CD8-positive, alpha-beta memory T cell (primary cell): ENCODE results near the gene DENND4B. TPM values are rescaled to one million over a fixed set of nuclear protein-coding genes. Genes with fewer than 3 reads are reported as not detected.
"Not testable (repeated sequence)": the region's sequence is repeated elsewhere in the genome, so short reads cannot be mapped to it uniquely, and the experiment has no call there.

Source experiments
- CTCF ChIA-PET: fragments of 350-600 bp; sonication (Branson Sonifier 250); formaldehyde crosslinking; loops from one replicate; lab custom pipeline; 2021; ENCODE audit warnings: antibody characterized with exemption; lab: Charles Lee
- POLR2A ChIA-PET: fragments of 350-600 bp; sonication (Branson Sonifier 250); formaldehyde crosslinking; loops from one replicate; lab custom pipeline; 2021; ENCODE audit warnings: antibody characterized with exemption; lab: Charles Lee
- DNase-seq, 5 donors: peaks; one replicate each; pipeline versions ENCODE4 v3.0.0 to v3.0.0-alpha.2; 2020 to 2022; ENCODE audit warnings: mixed read lengths in 1 of 5
- H3K27ac ChIP-seq: one replicate; pipeline ENCODE4 v1.7.0; 2013; ENCODE audit warnings: low read depth, mild to moderate bottlenecking, low read length, moderate library complexity
- H3K27me3 ChIP-seq: 2 replicates; pipeline ENCODE4 v1.7.0; 2013; ENCODE audit warnings: low read length, mild to moderate bottlenecking; ENCODE audit not compliant: insufficient read depth, poor library complexity, severe bottlenecking
- H3K36me3 ChIP-seq: 2 replicates; pipeline ENCODE4 v1.7.0; 2013; ENCODE audit warnings: mild to moderate bottlenecking, low read length, moderate library complexity; ENCODE audit not compliant: insufficient read depth
- H3K4me1 ChIP-seq: 2 replicates; pipeline ENCODE4 v1.7.0; 2013; ENCODE audit warnings: mild to moderate bottlenecking, low read length, moderate library complexity; ENCODE audit not compliant: insufficient read depth
- H3K4me3 ChIP-seq: 2 replicates; pipeline ENCODE4 v1.7.0; 2013; ENCODE audit warnings: mild to moderate bottlenecking, low read length
- H3K9me3 ChIP-seq: 2 replicates; pipeline ENCODE4 v1.7.0; 2013; ENCODE audit warnings: mild to moderate bottlenecking, low read length
- H3K27ac Mint-ChIP-seq, 8 donors: one replicate each; pipeline ENCODE4 v1.8.0; 2020 to 2021; ENCODE audit warnings: mixed read lengths in 8 of 8, mild to moderate bottlenecking in 6 of 8, inconsistent platforms in 3 of 8, moderate library complexity in 3 of 8
- H3K27me3 Mint-ChIP-seq, 2 donors: one replicate each; pipeline ENCODE4 v1.8.0; 2020 to 2021; ENCODE audit warnings: mixed read lengths in 2 of 2, mild to moderate bottlenecking in 1 of 2, moderate library complexity in 1 of 2
- H3K36me3 Mint-ChIP-seq, 3 donors: one replicate each; pipeline ENCODE4 v1.8.0; 2020 to 2021; ENCODE audit warnings: mixed read lengths in 3 of 3, inconsistent platforms in 1 of 3, mild to moderate bottlenecking in 1 of 3
- H3K4me1 Mint-ChIP-seq, 3 donors: one replicate each; pipeline ENCODE4 v1.8.0; 2020 to 2021; ENCODE audit warnings: mixed read lengths in 3 of 3, inconsistent platforms in 1 of 3, mild to moderate bottlenecking in 1 of 3
- H3K4me3 Mint-ChIP-seq, 7 donors: one replicate each; pipeline ENCODE4 v1.8.0; 2020 to 2021; ENCODE audit warnings: mixed read lengths in 7 of 7, mild to moderate bottlenecking in 6 of 7, moderate library complexity in 4 of 7, inconsistent platforms in 2 of 7
- H3K9me3 Mint-ChIP-seq, 5 donors: one replicate each; pipeline ENCODE4 v1.8.0; 2020 to 2022; ENCODE audit warnings: mixed read lengths in 5 of 5, mild to moderate bottlenecking in 3 of 5, moderate library complexity in 2 of 5, inconsistent platforms in 1 of 5
- polyA plus RNA-seq: library from polyadenylated mRNA; unstranded; fragments of 300-500 nt; fragmentation: Illumina TruSeq; gene quantifications from one replicate; pipeline ENCODE4 v1.2.3, GENCODE V29; 2021
- total RNA-seq, 2 experiments: library from RNA; stranded (reverse); gene quantifications; one replicate each; pipeline ENCODE4 v1.2.3, GENCODE V29; 2021

DENND4B gene
- total and polyA plus RNA-seq, 3 experiments from 2014 or later: 27.3 to 102 (median 100) TPM

DNA sequence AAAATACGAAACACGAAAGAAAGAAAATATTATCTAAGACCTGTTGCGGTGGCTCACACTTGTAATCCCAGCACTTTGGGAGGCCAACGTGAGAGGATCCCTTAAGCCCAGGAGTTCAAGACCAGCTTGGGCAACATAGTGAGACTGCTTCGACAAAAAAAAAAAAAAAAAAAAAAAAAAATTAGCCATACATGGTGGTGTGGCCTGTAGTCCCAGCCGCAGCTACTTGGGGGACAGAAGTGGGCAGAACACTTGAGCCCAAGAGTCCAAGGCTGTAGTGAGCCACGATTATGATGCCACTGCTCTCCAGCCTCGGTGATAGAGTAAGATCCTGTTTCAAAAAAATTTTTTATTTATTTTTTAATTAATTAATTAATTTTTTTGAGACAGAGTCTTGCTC is 41.1 kb upstream of the DENND4B start:
- Mint-ChIP-seq H3K4me3 (peak overlapping the region in 1 of 7 donors; percentile 45), H3K27ac (peak overlapping the region in 1 of 8 donors; percentile 89)
- H3K27ac ChIP-seq: no peak overlapping the region

GRCh38 chr1:153985941-153986761 is 39.6 kb upstream of the DENND4B start, which contains the start of gene RAB13:
RAB13 (minus strand) TSS chr1:153986339; CDS start chr1:153986236, 103 bp downstream.
- H3K27ac ChIP-seq: peak within 1 kb of the TSS; percentile 20
- no peaks in the 10 kb centered on the region for H3K9me3 ChIP-seq
- H3K36me3 ChIP-seq: peaks cover 1% of the 10 kb centered on the region
- ChIA-PET POLR2A (interaction anchor here (0.6 to 2.0 kb wide), 6 partner anchors 9 to 211 kb away, joined by 3 to 9 read pairs (median 4); partner anchors contain the start of genes JTB and SLC27A3), CTCF (interaction anchor here (0.6 to 9.1 kb wide), 36 partner anchors 9 to 475 kb away, joined by 3 to 94 read pairs (median 4); partner anchors contain the start of genes CHTOP, CREB3L4, DENND4B and HAX1)
- no peaks in the 10 kb centered on the region for H3K27me3 ChIP-seq
- Mint-ChIP-seq H3K4me1 (peaks cover 16 to 25% (median 22%) of the 10 kb centered on the region in 3 donors), H3K36me3 (peaks cover 0 to 7% (median under 1%) of the 10 kb centered on the region in 3 donors), H3K27ac (peak within 1 kb of the TSS; percentile 69 to 93 (median 90)), H3K9me3 (peaks cover 0 to 2% (median 0%) of the 10 kb centered on the region in 5 donors), H3K4me3 (peak within 1 kb of the TSS; percentile 31 to 67 (median 46)), H3K27me3 (peaks cover 12 to 15% of the 10 kb centered on the region in 2 donors)
- no peak within 1 kb of the TSS for H3K4me3 ChIP-seq
- H3K4me1 ChIP-seq: peaks cover 12% of the 10 kb centered on the region
- peak in 1 of 5 donors; percentile 11 for DNase-seq

More for the DNA sequence above, 41.1 kb upstream of the DENND4B start:
- H3K9me3 Mint-ChIP-seq: peaks cover 0 to 2% (median 0%) of the 10 kb centered on the region in 5 donors
- H3K4me1 Mint-ChIP-seq: peaks cover 28 to 40% (median 36%) of the 10 kb centered on the region in 3 donors
- ChIA-PET POLR2A (interaction anchor here (0.6 to 2.0 kb wide), 4 partner anchors 21 to 212 kb away, joined by 4 to 9 read pairs (median 4); partner anchors contain the start of gene SLC27A3), CTCF (interaction anchor here (0.7 to 9.1 kb wide), 20 partner anchors 11 to 310 kb away, joined by 3 to 94 read pairs (median 4); partner anchors contain the start of genes CREB3L4, DENND4B, HAX1 and JTB)
- Histone ChIP-seq H3K27me3 (no peaks in the 10 kb centered on the region), H3K36me3 (peaks cover 14% of the 10 kb centered on the region), H3K9me3 (no peaks in the 10 kb centered on the region), H3K4me1 (peaks cover 26% of the 10 kb centered on the region), H3K4me3 (no peak overlapping the region)
- H3K27me3 Mint-ChIP-seq: peaks cover 12 to 13% of the 10 kb centered on the region in 2 donors
- DNase-seq: no peak
- H3K36me3 Mint-ChIP-seq: peaks cover 8 to 21% (median 11%) of the 10 kb centered on the region in 3 donors

- Histone ChIP-seq H3K27me3 (no peaks in the 10 kb centered on the region), H3K9me3 (no peaks in the 10 kb centered on the region), H3K4me3 (no peak overlapping the region), H3K36me3 (no peaks in the 10 kb centered on the region), H3K27ac (peak overlapping the region; percentile 20), H3K4me1 (peaks cover 12% of the 10 kb centered on the region)
- peak overlapping the region in 4 of 7 donors; percentile 11 to 67 (median 34) for H3K4me3 Mint-ChIP-seq
- no peak for DNase-seq
- H3K27me3 Mint-ChIP-seq: peaks cover 12% of the 10 kb centered on the region in 2 donors
- no peaks in the 10 kb centered on the region for H3K36me3 Mint-ChIP-seq
- ChIA-PET CTCF (interaction anchor here (1.0 to 9.1 kb wide), 7 partner anchors 19 to 474 kb away, joined by 3 to 94 read pairs (median 6); partner anchors contain the start of gene CREB3L4), POLR2A (interaction anchor here (2.0 kb wide), 1 partner anchor 210 kb away, joined by 9 read pairs; the partner anchor contains the start of gene SLC27A3)
- peaks cover 13 to 20% (median 17%) of the 10 kb centered on the region in 3 donors for H3K4me1 Mint-ChIP-seq
- no peaks in the 10 kb centered on the region for H3K9me3 Mint-ChIP-seq
- H3K27ac Mint-ChIP-seq: peak overlapping the region in 1 of 8 donors; percentile 47
Observed at GRCh38 chr1:153985341-153985912, 38.9 kb upstream of the DENND4B start.

GRCh38 chr1:153984123-153984894 is 37.8 kb upstream of the DENND4B start:
- ChIA-PET POLR2A (no interaction called here), CTCF (interaction anchor here (0.7 to 9.1 kb wide), 6 partner anchors 17 to 211 kb away, joined by 3 to 94 read pairs (median 12); partner anchors contain the start of genes CREB3L4 and DENND4B)
- H3K36me3 ChIP-seq: no peaks in the 10 kb centered on the region
- H3K4me1 ChIP-seq: peaks cover 7% of the 10 kb centered on the region
- peaks cover 12% of the 10 kb centered on the region in 2 donors for H3K27me3 Mint-ChIP-seq
- H3K27me3 ChIP-seq: no peaks in the 10 kb centered on the region
- H3K9me3 ChIP-seq: no peaks in the 10 kb centered on the region
- H3K4me3 Mint-ChIP-seq: no peak overlapping the region
- H3K36me3 Mint-ChIP-seq: no peaks in the 10 kb centered on the region
- no peak for DNase-seq
- H3K4me1 Mint-ChIP-seq: peaks cover 11 to 14% (median 14%) of the 10 kb centered on the region in 3 donors
- H3K27ac Mint-ChIP-seq: peak overlapping the region in 2 of 8 donors; percentile 46 to 63
- no peaks in the 10 kb centered on the region for H3K9me3 Mint-ChIP-seq
- H3K4me3 ChIP-seq: no peak overlapping the region
- H3K27ac ChIP-seq: no peak overlapping the region

GRCh38 chr1:153981735-153982134 is 35.2 kb upstream of the DENND4B start:
- Mint-ChIP-seq H3K4me1 (peaks cover 19 to 24% (median 20%) of the 10 kb centered on the region in 3 donors), H3K27me3 (peaks cover 11 to 12% of the 10 kb centered on the region in 2 donors), H3K36me3 (peaks cover 0 to 11% (median 0%) of the 10 kb centered on the region in 3 donors)
- POLR2A ChIA-PET, H3K9me3 ChIP-seq, H3K36me3 ChIP-seq, H3K27ac ChIP-seq, H3K4me3 Mint-ChIP-seq, DNase-seq, H3K9me3 Mint-ChIP-seq, H3K27ac Mint-ChIP-seq, H3K4me3 ChIP-seq, H3K27me3 ChIP-seq: not testable (repeated sequence)
- CTCF ChIA-PET: interaction anchor here (0.6 kb wide), 1 partner anchor 161 kb away, joined by 3 read pairs; no protein-coding TSS in a partner anchor
- H3K4me1 ChIP-seq: peaks cover 12% of the 10 kb centered on the region

DNA sequence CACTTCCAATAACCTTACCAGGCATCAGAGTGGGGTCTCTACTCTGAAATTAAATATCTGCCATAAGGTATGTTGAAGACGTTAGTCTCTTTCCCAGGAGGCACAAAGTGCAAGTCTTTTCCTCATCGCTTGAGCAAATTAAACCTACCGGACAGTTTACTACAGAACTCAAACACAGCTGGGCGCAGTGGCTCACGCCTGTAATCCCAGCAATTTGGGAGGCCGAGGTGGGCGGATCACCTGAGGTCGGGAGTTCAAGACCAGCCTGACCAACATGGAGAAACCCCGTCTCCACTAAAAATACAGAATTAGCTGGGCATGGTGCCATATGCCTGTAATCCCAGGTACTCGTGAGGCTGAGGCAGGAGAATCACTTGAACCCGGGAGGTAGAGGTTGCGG is 32.6 kb upstream of the DENND4B start:
- Mint-ChIP-seq H3K4me1 (peaks cover 28 to 35% (median 28%) of the 10 kb centered on the region in 3 donors), H3K27ac (peak overlapping the region in 4 of 8 donors; percentile 81 to 96 (median 86)), H3K4me3 (peak overlapping the region in 6 of 7 donors; percentile 56 to 98 (median 98)), H3K36me3 (peaks cover 0 to 34% (median 6%) of the 10 kb centered on the region in 3 donors)
- H3K36me3 ChIP-seq: peaks cover 18% of the 10 kb centered on the region
- not testable (repeated sequence) for H3K9me3 ChIP-seq, H3K27me3 ChIP-seq, H3K9me3 Mint-ChIP-seq, H3K4me3 ChIP-seq, H3K27me3 Mint-ChIP-seq, DNase-seq
- ChIA-PET CTCF (interaction anchor here (3.5 to 5.5 kb wide), 3 partner anchors 8 to 33 kb away, joined by 21 to 40 read pairs (median 37); partner anchors contain the start of genes CREB3L4, DENND4B and RAB13), POLR2A (interaction anchor here (3.0 to 5.1 kb wide), 2 partner anchors 12 kb away, joined by 40 to 58 read pairs; partner anchors contain the start of genes CREB3L4 and RPS27)
- peaks cover 18% of the 10 kb centered on the region for H3K4me1 ChIP-seq
- H3K27ac ChIP-seq: peak overlapping the region; percentile 88
